Renal cortex interstitium (tissue), 11 donors: ENCODE data around the gene PDLIM1. TPM values are rescaled to one million over a fixed set of nuclear protein-coding genes. Genes with fewer than 3 reads are reported as not detected.
"Not testable (repeated sequence)": the region's sequence is repeated elsewhere in the genome, so short reads cannot be mapped to it uniquely, and the experiment has no call there.

Experiments
- DNase-seq, 11 donors: peaks; one replicate each; pipeline ENCODE4 v3.0.0-alpha.2; 2013; ENCODE audit warnings: low read depth in 9 of 11, low spot score in 4 of 11; ENCODE audit errors: extremely low read depth in 1 of 11
- polyA plus RNA-seq, 3 donors: library from polyadenylated mRNA; unstranded; fragments of 120-200 nt; gene quantifications; one replicate each; pipeline ENCODE4 v1.2.1, GENCODE V29; 2013; ENCODE audit not compliant: insufficient read length in 3 of 3

PDLIM1 gene
- polyA plus RNA-seq, 3 donors, result 77.3 to 95.6 (median 89.1) TPM

GRCh38 chr10:95233377-95234034, 57.3 kb downstream of the PDLIM1 start:
- no peak for DNase-seq

- peak in 5 of 11 donors; percentile 30 to 42 (median 32) for DNase-seq
Observed at GRCh38 chr10:95230677-95231586, 59.9 kb downstream of the PDLIM1 start.

- no peak for DNase-seq
Observed at GRCh38 chr10:95229724-95230627, 60.8 kb downstream of the PDLIM1 start.

DNA sequence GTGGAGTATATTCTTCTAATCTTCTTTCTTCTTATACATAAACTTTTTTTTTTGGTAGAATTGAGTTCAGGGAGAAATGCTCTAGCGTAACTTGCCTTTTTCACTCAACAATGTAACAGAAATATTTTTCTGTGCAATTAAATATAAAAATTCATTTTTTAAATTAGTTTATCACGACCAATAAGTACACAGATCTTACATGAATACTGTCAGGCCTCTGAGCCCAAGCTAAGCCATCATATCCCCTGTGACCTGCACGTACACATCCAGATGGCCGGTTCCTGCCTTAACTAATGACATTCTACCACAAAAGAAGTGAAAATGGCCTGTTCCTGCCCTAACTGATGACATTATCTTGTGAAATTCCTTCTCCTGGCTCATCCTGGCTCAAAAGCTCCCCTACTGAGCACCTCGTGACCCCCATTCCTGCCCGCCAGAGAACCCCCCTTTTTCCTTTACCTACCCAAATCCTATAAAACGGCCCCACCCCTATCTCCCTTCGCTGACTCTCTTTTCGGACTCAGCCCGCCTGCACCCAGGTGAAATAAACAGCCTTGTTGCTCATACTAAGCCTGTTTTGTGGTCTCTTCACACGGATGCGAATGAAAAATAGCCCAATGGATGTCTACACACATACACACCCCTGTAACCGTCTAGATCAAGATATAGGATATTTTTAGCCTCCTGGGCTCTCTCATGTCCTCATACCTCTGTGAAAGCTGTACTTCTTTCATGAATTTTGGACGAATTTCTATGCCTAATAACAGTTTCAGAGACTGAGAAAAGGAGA, 61.7 kb downstream of the PDLIM1 start:
- DNase-seq, result not testable (repeated sequence)

GRCh38 chr10:95225136-95225535, 65.7 kb downstream of the PDLIM1 start:
- no peak for DNase-seq

DNA sequence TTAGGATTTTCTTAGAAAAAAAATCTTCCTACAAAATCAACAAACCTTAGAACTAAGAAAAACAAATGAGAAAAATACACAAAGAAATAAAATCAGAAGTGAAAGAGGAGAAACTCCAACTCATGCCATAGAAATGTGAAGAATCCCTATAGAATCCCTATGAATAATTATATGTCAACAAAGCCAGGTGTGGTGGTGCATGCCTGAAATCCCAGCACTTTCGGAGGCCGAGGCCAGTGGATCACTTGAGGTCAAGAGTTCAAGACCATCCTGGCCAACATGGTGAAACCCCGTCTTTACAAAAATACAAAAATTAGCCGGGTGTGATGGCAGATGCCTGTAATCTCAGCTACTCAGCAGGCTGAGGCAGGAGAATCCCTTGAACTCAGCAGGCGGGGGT, 69.7 kb downstream of the PDLIM1 start:
- no peak for DNase-seq

DNA sequence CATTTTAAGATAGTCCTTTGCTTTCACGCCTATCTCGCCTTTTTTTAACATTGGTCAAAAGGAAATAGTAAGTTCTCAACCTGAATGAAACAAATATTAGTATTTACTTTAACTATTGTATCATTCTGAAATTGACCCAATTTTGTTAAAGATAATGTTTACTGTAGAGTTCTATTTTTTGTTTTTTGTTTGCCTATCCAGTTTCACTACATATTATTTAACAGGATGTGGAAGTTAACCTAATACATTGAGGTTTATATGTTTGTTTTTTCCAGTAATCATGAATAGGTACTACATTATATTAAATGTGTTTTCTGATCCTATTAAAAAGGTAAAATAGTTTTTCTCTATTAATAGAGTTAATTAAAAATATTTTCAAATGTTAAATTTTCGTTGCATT, 70.3 kb downstream of the PDLIM1 start:
- DNase-seq, result no peak

DNA sequence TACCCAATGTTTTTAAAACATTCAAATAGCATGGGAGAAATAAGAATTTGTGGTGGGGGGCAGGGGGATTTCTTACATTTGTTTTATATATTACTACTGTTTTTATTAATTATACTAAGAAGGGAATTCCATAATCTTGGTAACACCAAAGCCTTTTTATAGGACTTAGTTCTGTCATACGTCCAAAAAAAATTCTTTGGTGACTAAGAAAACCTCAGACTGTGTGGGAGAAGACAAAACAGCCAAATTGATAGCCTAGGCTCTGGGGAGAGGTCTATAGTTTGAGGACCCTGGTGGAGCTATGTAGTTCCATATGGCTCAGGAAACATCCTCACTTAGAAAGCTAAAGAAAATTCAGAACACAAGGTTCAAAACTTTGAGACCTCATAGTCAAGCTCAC, 73.3 kb downstream of the PDLIM1 start:
- no peak for DNase-seq

- DNase-seq, result no peak
Observed at GRCh38 chr10:95214793-95215192, 76.0 kb downstream of the PDLIM1 start.

- no peak for DNase-seq
Observed at GRCh38 chr10:95214369-95214768, 76.4 kb downstream of the PDLIM1 start.

DNA sequence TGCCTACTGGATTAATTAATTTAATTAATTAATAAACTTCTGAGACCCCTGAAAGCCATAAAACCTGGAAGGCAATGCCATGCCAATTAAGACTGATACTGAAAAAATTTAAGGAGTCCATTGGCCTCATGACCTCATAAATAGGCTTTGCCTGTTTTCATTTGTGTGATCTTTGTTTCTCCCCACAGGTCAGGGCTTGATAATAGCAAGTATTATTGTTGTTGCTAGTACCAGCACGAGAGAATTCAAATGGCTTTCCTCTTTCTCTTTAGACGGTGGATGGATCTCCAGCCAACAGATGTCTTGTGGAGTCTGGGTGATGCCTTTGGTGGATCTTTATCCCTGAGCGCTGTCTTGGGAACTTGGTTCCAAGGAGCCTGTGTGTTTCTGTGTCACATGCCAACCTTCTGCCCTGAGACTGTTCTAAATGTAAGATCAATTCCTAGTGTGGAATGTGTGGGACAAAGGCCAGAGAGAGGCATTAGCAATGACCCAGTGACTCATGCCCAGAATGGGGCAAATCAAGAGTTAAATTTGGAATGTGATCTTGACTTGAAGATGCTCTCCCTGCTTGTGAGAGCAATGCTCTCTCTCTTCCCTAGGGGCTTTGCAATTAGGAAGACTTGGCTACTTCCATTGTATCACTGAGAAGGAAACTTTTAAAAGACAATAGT, 79.1 kb downstream of the PDLIM1 start:
- no peak for DNase-seq

DNA sequence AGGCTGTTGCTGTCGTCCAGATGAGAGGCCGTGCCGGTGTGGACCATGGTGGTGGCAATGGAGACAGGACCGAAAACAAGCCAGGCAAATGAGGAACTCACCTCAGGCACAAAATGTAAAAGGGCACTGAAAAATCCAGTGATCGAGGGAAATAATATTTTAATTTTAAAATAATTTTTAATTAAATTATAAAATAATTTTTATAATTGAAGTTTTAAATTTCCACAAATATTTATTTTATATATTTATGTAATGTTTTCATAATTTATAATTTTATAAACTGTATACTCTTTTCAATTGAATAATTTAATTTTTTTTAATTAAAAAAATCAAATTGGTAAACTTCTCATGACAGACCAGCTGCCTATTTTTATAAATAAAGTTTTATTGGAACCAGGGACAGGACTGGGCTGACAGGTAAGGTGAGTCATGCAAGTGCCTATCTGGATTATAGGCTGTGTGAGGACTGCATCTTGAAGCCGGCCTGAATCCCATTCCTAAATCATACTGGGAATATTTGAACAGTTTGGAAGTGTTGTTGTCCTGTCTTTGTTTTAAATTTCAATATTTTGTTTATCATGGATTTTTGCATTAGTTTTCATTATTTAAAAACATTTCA, 81.2 kb downstream of the PDLIM1 start:
- DNase-seq, result no peak

DNA sequence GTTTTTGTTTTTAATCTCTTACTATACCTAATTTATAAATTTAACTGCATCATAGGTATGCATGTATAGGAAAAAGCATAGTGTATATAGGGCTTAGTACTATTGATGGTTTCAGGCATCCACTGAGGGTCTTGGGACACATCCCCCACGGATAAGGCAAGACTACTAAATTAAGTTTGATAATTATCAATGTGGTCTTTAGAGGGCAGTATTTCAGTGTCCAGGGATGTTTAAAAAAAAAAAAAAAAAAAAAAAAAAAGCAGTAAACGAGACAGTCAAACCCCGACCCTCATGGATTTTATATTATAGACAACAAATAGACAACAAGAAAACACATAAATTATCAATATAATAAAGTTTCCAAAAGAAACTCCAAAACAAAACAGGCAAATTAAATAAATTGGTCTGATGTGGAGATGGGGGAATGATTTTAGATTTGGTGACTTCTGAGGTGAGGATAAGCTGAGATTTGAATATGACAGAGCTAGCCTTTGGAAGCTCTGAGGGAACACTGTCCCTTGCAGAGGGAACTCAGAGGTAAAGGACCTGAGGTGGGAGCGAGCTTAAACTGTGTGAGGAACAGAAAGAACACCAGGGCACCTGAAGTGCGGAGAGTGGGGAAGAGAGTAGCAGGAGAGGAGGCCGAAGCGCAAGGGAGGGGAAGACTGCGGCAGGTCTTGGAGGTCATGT, 82.0 kb downstream of the PDLIM1 start:
- no peak for DNase-seq

GRCh38 chr10:95202865-95203264, 87.9 kb downstream of the PDLIM1 start:
- not testable (repeated sequence) for DNase-seq

- DNase-seq, result no peak
Observed at GRCh38 chr10:95201736-95202135, 89.1 kb downstream of the PDLIM1 start.

DNA sequence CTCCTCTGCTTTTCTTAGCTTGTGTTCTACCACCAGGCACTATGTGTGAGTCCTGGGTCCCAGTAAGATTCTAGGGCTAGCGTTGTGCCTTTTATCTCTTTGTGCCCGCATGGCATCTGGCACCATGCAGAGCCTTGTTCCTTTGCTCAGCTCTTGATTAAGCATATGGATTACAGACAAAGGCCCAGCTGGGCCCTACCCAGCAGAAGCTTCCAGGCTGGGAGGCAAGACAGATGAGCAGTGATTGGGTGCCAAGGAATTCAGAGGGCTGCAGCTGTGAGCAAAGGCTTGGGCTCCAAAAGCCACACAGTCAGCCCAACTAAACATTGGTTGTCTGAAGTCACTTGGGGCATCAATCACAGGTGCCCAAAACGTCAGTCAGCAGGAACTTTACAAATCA, 94.8 kb downstream of the PDLIM1 start:
- no peak for DNase-seq

DNA sequence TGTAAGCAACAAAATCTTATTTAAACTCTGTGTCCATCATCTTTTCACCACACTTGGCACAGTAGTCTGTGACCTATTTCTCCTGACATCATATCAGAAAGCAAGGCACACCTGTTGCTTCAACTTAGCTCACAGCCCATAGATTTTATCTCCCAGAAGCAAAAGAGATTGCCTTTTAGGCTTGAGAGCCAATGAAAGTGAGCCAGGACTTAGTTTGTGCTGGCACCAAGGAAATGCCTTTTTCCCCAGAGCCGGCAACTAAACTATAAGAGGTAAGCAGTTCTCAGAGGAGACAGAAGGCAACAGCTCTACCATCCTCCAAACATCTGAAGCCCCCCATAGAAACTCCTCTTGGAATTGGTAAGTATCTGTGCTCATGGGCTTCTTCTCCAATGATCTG, 96.9 kb downstream of the PDLIM1 start, which contains the start of gene ACSM6:
TSS of gene ACSM6 (plus strand) at position 295 of the 400 bp plus-strand sequence. CDS start 248 bp downstream, outside the sequence.
- DNase-seq, result no peak
